Astrocyte of the cerebellum (primary cell): ENCODE data around the gene LTBR.

Experiments
- DNase-seq: peaks from one replicate; pipeline ENCODE4 v3.0.0-alpha.2; 2011; ENCODE audit warnings: low read depth
- H3K4me3 ChIP-seq: 2 replicates; pipeline ENCODE4 v1.5.1; 2011; ENCODE audit warnings: mild to moderate bottlenecking, low read depth, low read length, moderate library complexity
- CTCF ChIP-seq: IDR thresholded peaks from 2 replicates; pipeline ENCODE4 v1.5.1; 2012; ENCODE audit warnings: low read length, low read depth, moderate library complexity, mild to moderate bottlenecking; ENCODE audit errors: missing control alignments
- in situ Hi-C: cut with HindIII; loops from 2 replicates; pipeline ENCODE4 v1.10.0; 2017; ENCODE audit warnings: low sequenced_read_pairs

Gene LTBR

GRCh38 chr12:6362403-6362802 is 21.6 kb upstream of the LTBR start:
- in situ Hi-C loops = no loop called here
- no peak for TF ChIP-seq CTCF
- no peak for DNase-seq
- no peak overlapping the region for H3K4me3 ChIP-seq

GRCh38 chr12:6363010-6363329 is 21.0 kb upstream of the LTBR start:
- no peak for DNase-seq
- in situ Hi-C loops = no loop called here
- peak overlapping the region; percentile 37 for H3K4me3 ChIP-seq
- TF ChIP-seq CTCF = no peak

DNA sequence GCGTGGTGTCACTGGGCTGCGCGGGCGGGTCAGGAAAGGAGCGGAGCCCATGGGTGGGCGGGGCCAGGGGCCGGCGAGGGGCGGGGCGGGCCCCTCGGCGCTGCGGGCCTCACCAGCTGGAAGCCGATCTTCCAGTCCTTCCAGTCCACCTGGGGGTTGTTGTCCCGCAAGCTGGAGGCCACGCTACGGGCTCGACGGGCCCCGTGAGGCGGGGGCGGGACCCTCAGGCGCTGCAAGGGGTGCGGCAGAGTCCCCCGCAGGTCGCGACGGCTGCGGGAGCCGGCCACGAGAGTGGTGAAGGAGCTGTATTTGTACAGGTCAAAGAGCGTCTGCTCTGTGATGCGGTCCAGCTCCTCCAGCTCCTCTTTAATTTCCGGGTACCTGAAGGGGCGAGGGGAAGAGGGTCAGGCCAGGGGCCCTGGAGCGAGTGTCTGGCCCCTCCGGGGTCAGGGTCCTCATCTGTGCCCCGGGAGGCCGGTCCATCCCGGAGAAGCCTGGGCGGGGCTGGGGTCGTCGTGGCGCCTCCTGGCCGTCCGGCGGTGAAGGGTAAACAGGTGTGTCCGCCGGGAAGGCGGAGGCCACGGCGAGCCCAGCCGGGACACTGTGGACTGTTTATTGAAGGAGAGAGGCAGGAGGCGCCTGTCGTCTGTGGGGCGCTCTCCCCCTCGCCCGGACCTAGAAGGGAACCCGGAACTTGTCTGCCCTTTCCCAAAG is 20.5 kb upstream of the LTBR start:
- no peak for DNase-seq
- no peak for TF ChIP-seq CTCF
- in situ Hi-C loops = no loop called here
- peak overlapping the region; percentile 37 for H3K4me3 ChIP-seq

DNA sequence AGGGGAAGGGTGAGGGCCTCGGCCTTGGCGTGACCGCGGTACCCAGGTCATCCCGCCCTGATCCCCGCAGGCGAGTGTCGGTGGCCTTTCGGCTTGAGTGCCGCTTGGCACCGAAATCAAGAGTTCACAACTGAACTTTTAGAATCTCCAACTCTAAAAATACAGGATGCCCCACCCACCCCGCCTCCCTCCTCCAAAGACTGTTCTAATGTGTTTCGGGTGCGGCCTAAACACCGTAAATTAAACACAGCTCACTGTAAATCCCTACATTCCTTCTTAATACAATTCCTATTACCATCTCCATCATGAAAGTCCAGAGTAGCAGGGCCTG is 20.0 kb upstream of the LTBR start:
- H3K4me3 ChIP-seq = no peak overlapping the region
- in situ Hi-C loops = no loop called here
- no peak for DNase-seq
- TF ChIP-seq CTCF = no peak

DNA sequence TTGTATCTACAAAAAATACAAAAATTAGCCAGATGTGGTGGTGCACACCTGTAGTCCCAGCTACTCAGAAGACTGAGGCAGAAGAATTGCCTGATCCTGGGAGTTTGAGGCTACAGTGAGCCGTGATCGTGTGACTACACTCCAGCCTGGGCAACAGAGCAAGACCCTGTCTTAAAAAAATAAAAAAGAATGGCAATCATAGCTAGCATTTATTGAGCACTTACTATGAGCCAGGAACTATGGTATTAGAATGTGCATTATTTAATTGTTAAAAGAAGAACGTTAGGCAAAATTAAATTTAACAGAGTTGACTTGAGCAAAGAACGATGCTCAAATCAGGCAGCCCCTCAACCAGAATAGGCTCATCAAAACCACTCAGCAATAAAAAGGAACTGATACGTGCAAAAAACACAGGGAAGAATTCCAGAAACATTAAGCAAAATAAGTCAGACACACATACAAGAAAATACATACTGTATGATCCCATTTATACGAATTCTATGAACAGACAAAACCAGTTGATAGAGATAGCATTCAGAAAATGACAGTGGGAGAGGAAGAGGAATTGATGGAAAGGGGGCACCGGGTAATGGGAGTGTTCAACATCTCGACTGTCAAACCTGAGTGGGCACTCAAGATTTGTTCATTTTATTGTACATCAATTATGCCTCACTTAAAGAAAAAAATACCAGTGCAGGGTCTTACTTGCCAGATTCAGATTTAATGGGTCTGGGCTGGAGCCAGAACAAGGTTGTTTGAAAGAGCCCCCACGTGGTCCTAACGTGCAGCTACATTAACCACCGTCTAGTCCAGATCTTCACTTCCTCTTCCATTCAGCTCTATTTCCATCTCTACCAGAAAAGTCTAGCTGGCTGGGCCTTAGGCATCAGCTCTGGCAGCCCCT is 16.6 kb upstream of the LTBR start:
- no peak overlapping the region for H3K4me3 ChIP-seq
- DNase-seq = peak; percentile 43
- peak; percentile 39 for TF ChIP-seq CTCF
- in situ Hi-C loops = no loop called here

DNA sequence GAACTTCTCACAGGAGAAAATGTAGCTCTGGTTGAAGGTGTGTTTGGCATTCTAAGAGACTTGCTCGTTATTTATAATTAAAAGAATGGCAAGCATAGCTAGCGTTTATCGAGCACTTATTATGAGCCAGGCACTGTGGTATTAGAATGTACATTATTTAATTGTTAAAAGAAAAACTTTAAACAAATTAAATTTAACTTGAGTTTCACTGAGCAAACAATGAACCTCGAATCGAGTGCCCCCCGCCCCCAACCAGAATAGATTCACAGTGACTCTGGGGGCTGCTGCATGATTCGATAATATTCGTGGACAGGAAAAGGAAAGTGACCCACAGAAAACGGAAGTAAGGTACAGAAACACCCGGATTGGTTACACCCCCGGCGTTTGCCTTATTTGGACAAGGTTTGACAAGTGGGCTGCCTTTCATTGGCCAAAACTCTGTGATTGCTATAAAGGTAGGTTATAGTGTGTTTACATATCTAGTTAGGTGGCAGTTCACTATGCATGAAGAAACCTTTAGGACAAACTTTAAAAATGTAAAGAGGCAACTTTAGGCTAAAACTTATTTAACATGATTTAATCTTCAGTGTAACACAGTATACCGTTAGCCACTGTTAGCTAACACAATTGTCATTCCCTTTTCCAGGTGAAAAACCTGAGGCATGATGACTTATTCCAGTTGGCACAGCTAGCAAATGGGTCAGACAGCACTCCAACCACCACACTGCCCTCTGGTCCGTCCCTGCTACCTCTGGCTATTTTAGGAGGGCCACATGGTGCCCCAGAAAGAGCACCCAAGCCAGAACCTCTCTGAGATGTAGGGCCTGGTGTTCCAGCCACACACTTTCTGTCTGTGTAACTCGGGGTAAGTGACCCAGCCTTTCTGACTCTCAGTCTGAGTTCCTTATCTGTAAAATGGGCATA is 15.7 kb upstream of the LTBR start:
- no peak overlapping the region for H3K4me3 ChIP-seq
- in situ Hi-C loops = no loop called here
- no peak for DNase-seq
- TF ChIP-seq CTCF = no peak
